ENCODE results near the gene ANKRD52.

Gene ANKRD52

GRCh38 chr12:56189099-56189917 is 68.9 kb downstream of the ANKRD52 start, which contains the start of gene SMARCC2:
Gene SMARCC2, minus strand, starts transcription at chr12:56189483. Its CDS starts 22 bp downstream, at chr12:56189461.
- TF ChIP-seq CTCF (IDR thresholded peaks at IDR 0.05; ENCODE audit: borderline replicate concordance, insufficient read depth, low read depth, low read length): peak; percentile 88
- peak within 1 kb of the TSS; percentile 81 for H3K4me3 ChIP-seq (ENCODE audit: low read depth, low read length)

- H3K4me3 ChIP-seq (ENCODE audit: low read depth, low read length): peak overlapping the region; percentile 81
- no peak for TF ChIP-seq CTCF (IDR thresholded peaks at IDR 0.05; ENCODE audit: borderline replicate concordance, insufficient read depth, low read depth, low read length)
These were observed 69.4 kb downstream of the ANKRD52 start for GRCh38 chr12:56188778-56189098.

GRCh38 chr12:56188131-56188777 is 69.9 kb downstream of the ANKRD52 start:
- H3K4me3 ChIP-seq (ENCODE audit: low read depth, low read length): peak overlapping the region; percentile 81
- TF ChIP-seq CTCF (IDR thresholded peaks at IDR 0.05; ENCODE audit: borderline replicate concordance, insufficient read depth, low read depth, low read length): no peak

All from GM12875 (cell line).